ENCODE data around the gene GALNT14.

The GALNT14 gene

GRCh38 chr2:31132786-31133185 is 5.5 kb downstream of the GALNT14 start:
- DNase-seq, result no peak

DNA sequence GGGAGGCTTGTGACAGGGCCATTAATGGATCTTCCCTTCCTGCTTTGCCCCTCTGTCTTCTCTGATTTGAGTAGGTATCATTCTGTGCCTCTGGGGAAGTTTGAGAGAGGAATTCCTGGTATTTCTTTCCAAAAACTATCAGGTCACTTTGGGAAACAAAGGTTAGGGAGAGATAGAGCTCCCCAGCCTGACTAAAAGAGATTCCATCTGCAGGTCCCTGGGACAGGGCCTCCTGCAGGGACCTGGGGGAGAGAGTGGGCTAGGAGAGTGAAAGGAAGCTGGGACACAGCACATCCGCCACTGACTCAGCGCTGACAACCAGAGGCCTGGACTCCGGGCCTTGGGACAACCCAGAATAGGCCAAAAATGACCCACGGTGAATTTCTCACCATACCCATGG is 6.4 kb downstream of the GALNT14 start:
- DNase-seq, result no peak

- DNase-seq, result no peak
Observed at GRCh38 chr2:31129375-31130171, 8.7 kb downstream of the GALNT14 start.

DNA sequence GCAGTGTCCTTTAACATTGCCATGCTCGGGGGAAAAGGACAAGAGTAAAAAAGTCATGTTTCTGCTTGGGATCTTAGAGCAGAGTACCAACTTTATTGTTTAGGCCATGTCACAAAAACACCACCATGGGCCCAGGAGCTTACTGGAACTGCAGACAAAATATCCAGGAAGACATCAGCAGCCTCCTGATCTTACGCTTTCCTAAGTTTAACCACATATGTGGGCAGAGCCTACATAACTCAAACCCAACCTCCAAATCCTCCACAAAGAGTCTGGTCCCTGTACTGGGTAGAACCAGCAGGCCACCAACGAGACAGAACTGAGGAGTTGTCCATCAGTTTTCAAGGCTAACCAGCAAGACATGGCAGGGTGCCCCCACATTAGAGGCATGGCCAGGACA is 10.3 kb downstream of the GALNT14 start:
- DNase-seq, result no peak

DNA sequence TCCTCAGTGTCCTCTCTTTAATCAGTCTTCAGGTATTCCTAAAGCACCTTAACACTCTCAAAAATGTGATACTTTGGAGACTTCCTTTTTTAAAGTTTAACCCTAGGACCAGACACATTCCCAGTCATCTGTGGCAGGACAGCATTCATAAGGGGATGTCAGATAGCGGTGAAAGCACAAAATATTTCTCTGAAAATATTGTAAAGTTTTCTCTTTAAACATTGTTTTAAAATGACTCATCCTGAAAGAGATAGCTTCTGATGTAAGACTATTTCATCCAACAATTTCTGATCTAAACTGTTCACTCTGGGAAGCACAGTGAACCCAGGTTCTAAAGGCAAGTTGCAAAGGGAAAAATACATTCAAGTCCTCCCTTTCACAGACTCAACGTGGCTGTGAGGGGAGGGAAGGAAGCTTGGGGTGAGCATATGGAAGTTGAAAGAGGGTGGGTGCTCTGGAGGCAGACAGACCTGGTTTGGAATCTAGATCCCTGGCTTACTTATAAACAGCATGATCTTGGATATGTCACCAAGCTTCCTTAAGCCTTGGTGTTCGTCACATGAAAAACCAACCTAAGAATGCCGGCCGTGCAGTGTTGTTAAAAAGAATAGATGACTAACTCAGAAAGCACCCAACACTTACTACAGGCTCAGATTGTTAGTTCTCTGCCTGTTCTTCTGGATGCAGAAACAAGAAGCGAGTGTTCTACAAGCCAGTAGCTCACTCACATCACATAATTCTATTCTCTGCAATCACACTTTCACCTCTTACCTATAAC is 12.1 kb downstream of the GALNT14 start:
- no peak for DNase-seq

- DNase-seq, result no peak
Observed at GRCh38 chr2:31124904-31125303, 13.3 kb downstream of the GALNT14 start.

GRCh38 chr2:31122133-31122532 is 16.1 kb downstream of the GALNT14 start:
- DNase-seq, result no peak

GRCh38 chr2:31113765-31114164 is 24.5 kb downstream of the GALNT14 start:
- DNase-seq, result no peak

DNA sequence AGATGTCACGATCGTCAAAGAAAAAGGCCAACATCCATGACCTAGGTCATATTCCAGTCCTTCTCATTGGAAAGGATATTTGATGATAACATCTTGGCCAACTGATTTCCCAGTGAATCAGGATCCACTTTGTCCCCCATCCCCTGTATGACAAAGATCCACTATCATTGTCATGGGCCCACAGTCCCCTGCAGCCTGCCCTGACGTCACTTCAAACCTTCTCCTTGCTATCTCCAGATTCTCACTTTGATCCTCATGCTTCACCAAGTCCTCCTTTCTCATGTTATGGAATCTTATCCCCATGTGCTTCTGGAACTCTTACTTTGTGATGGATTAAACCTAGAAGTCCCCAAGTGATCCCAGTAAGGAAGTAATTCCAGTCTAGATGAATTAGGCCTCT is 25.7 kb downstream of the GALNT14 start:
- no peak for DNase-seq

DNA sequence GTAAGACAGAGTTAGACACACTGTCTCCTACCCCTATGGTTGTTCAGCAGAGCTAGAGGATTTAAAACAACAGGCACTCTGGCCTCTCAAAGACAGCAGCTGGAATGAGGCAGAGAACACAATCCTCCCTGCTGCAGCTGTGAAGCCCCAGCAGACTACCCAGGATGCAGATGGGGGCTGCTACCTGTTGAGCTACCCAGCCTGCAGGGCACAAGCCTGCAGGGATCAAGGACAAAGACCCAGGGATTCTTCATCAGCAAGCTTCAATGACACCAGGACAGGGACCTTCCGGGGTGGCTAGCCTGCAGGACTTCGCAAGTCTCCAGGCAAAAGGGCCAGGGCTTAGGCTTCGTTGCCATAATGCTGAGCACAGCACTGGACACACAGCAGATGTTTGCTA is 27.2 kb downstream of the GALNT14 start:
- DNase-seq, result no peak

DNA sequence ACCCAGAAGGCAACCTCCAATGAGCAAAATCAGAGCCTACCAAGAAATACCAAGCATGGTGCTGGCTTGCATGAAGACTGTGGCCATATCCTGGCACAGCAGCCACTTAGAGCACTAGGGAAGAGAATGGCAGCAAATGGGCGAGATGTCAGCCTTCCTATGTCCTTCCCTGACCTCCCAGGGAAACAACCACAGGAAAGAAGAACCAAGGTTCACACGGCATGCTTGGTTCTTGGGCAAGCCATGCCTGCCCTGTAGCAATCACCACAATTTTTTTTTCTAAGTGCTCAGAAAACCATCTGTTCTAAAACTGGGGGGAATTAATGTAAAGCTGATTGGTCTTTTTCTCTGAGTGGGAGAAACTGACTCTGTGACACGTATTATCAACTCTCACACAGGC is 27.8 kb downstream of the GALNT14 start:
- no peak for DNase-seq

DNA sequence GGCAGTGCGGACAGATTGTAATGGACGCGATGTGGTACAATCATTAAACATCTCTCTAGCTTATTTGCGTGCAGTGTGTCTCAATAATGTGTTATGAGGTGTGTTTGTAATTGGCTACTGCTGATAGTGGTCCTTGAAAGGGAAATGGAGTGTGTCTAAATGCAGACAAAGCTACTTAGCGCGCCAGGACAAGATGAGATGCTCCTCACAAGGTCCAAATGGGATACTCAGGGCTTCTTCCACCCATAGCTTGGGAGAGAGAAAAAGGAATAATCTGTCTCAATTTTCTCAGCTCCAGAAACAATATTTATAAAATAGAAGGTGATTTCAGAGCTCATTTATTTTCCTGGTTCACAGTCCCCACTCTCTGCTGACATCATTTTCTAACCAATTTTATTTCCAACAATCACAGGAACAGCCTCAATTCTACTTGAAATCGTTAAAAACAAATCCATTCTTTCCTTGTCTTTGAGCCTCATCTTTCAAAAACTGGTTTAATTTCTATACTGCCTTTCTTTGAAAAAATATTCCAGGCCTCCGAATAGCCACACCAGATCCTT is 28.5 kb downstream of the GALNT14 start:
- DNase-seq, result no peak

- DNase-seq, result no peak
Observed at GRCh38 chr2:31108561-31109286, 29.5 kb downstream of the GALNT14 start.

GRCh38 chr2:31107591-31108300 is 30.5 kb downstream of the GALNT14 start:
- DNase-seq, result no peak

DNA sequence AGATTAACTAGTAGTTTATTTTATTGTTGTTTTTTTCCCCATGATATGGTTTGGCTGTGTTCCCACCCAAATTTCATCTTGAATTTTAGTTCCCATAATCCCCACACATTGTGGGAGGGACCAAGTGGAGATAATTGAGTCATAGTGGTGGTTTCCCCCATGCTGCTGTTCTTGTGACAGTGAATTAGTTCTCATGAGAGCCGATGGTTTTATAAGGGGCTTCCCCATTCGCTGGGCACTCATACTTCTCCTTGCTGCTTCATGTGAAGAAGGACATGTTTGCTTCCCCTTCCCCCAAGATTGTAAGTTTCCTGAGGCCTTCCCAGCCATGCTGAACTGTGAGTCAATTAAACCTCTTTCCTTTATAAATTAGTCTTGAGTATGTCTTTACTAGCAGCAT is 36.5 kb downstream of the GALNT14 start:
- DNase-seq, result no peak

DNA sequence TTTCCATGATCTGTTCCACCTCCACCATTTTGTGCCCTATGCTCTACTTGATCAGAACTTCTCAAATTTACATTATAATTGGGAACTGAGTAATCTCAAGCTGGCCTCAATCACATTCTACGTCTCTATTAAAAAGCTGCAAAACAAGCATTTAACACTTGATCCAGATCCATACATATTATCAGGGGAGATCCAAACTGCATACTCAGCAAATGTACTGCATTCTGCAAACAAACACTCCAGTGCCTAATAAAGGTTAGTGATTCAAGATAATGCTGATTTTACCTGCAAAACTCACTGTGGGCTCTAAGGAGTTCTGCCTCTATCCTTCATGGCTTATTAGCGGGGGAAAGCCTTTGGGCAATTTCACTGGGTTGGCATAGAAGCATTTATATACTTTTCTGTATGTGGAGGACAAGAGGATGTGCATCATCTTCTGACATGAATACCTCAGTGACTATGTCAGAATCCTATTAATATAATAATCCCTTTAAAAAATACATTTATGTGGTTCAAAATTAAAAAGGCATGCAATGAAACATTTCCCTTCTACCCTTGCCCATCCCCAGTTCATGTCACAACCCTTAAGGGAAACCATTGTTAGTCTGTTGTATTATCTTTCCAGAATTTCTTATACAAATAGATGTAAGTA is 40.2 kb downstream of the GALNT14 start:
- no peak for DNase-seq

DNA sequence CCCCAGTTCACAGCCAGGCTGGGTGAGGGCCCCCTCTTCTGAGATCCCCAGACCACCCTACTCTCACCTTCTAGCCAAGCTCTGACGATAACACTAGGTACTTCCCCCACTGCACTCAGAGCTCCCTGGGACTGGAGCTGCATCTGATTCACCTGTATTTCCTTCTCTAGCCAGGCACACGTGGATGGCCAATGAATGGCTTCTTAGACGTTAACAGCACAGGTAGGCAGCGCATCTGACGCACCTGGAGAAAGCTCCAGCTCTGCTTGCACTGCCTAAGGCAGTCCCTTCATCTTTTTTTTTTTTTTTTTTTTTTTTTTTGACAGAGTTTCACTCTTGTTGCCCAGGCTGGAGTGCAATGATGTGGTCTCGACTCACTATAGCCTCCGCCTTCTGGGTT is 48.1 kb downstream of the GALNT14 start:
- no peak for DNase-seq

DNA sequence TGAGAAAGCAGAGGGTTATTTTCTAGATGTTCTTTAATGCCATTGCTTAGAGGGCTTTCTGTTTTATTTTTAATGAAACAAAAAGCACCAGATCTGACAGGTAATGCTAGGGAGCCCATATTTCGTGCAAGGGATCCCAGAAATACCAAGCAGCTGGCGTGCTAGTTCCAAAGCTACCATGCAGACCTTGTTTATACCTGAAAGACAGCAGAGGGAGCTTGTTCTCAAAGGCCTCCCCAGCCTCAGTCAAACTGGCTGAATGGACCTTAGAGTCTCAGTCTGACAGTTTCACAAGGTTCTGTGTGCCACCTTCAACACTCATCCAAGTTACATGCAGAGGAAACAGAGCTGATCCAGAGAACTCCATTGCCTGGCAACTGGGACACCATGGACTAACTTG is 48.6 kb downstream of the GALNT14 start:
- DNase-seq, result no peak

DNA sequence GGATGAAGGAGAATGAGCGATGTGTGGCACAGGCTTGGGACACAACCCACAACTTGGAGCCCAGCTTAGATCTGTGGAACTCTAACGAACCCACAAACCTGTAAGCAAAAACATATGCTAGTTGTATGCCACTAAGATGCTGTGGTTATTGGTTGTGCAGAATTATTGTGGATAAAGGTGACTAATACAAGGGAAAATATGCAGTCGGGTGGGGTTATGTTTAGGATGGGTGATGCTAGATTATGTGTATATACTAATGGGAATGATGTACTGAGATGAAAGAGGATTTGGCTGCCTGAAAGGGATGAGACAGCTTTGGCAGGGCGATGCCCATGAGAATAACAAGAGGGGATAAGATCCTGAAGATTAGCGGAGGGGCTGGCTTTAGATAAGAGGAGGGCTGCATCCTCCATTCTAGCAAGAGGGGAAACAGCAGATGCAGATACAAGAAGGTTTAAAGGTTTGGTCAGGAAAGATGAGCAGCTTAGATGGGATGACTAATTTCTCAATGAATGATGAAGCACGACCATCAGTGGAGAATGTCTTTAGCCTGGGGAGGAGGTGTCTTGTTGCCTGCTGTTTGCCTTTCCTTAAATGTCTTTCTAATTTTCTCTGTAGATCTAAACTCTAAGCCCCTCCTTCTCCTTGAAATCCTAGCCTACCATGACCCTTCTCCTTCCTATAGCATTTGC is 49.6 kb downstream of the GALNT14 start:
- no peak for DNase-seq

DNA sequence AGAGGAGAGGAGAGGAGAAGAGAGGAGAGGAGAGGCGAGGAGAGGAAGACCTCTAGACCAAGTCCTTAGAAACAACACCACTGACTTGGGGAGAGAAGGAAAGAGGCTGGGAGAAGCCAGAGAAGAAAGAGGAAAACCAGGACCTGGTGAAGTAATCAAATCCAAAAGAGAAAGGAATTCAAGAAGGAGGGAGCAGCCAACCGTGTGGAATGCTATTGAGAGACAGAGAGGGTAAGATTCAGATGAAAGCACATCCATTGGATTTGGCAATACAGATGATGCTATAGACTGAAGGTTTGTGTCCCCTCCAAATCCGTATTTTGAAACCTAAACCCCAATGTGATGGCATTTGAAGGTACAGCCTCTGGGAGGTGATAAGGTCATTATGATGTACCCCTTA is 50.7 kb downstream of the GALNT14 start:
- DNase-seq, result no peak

DNA sequence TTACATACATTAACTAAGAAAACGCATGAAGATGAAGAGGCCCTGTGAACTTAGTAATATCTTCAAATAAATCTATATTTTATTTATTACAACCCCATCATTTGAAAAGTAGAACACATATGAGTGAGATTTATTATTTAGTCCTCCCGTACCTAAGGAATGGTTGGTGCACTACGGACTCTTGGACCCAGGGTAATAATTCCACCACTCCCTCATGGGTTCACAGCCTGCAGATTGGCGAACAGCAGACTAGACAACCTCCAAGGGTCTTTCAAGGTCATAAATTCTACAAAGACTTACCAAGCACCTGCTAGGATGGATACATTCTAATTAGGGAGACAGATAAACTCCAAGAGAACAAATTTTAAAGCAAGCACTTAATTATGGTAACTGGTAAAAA is 51.6 kb downstream of the GALNT14 start:
- DNase-seq, result no peak
